ENCODE results near the gene HUS1B. TPM values are rescaled to one million over a fixed set of nuclear protein-coding genes. Genes with fewer than 3 reads are reported as not detected.

The HUS1B gene
- polyA plus RNA-seq, 3 donors: 0.23 to 0.73 TPM; not detected in 1

- intact Hi-C loops (cut with micrococcal nuclease): no loop called here
- Mint-ChIP-seq H3K36me3 (peaks cover 0 to 11% of the 10 kb centered on the region in 2 donors), H3K4me1 (peaks cover 33% of the 10 kb centered on the region), H3K9me3 (peaks cover 0 to 1% (median 0%) of the 10 kb centered on the region in 7 donors), H3K4me3 (no peak overlapping the region), H3K27ac (no peak overlapping the region), H3K27me3 (ENCODE audit: low read depth in 3 of 3) (peaks cover 0 to 1% (median 0%) of the 10 kb centered on the region in 3 donors)
- H3K4me1 ChIP-seq (ENCODE audit: control insufficient read depth in 1 of 2, insufficient read depth in 2 of 2, low read length in 2 of 2): peaks cover 4 to 16% of the 10 kb centered on the region in 2 donors
- H4K20me1 ChIP-seq (ENCODE audit: insufficient read depth, low read length): peaks cover 56% of the 10 kb centered on the region
- no peak for TF ChIP-seq CTCF (IDR thresholded peaks at IDR 0.05)
- peaks cover 53% of the 10 kb centered on the region for H3K79me2 ChIP-seq (ENCODE audit: insufficient read depth, low read length)
- H3K36me3 ChIP-seq (replicated peaks in 1 of 2; ENCODE audit: control insufficient read depth in 1 of 2, insufficient read depth in 2 of 2, low read length in 2 of 2): peaks cover 4 to 27% of the 10 kb centered on the region in 2 donors
- H3K9ac ChIP-seq (ENCODE audit: insufficient read depth, low read length, poor library complexity, severe bottlenecking): no peak overlapping the region
- no peak for DNase-seq
- no peak overlapping the region for H3K27ac ChIP-seq (ENCODE audit: low read depth in 1 of 2, low read length in 2 of 2)
- no peak overlapping the region for H3K4me2 ChIP-seq (replicated peaks; ENCODE audit: extremely low read depth, low read length, poor library complexity, severe bottlenecking)
- no peak overlapping the region for H3K4me3 ChIP-seq (replicated peaks in 1 of 3; ENCODE audit: low read depth in 2 of 3, low read length in 3 of 3)
- H2AFZ ChIP-seq (ENCODE audit: insufficient read depth, low read depth, low read length, poor library complexity, severe bottlenecking): no peak overlapping the region
- 100% methylated on average over 1 of the region's 3 CpGs for WGBS (ENCODE audit: insufficient coverage)
- H3K9me3 ChIP-seq (replicated peaks in 1 of 2; ENCODE audit: control insufficient read depth in 1 of 2, insufficient read depth in 1 of 2, low read length in 2 of 2): no peaks in the 10 kb centered on the region
- no peaks in the 10 kb centered on the region for H3K27me3 ChIP-seq (ENCODE audit: control insufficient read depth in 2 of 2, insufficient read depth in 2 of 2, low read length in 2 of 2)
Measured at GRCh38 chr6:686497-686896, 29.6 kb upstream of the HUS1B start.

GRCh38 chr6:684831-685636, 28.1 kb upstream of the HUS1B start:
- Histone ChIP-seq H3K9me3 (replicated peaks in 1 of 2; ENCODE audit: control insufficient read depth in 1 of 2, insufficient read depth in 1 of 2, low read length in 2 of 2) (no peaks in the 10 kb centered on the region), H4K20me1 (ENCODE audit: insufficient read depth, low read length) (peaks cover 57% of the 10 kb centered on the region), H2AFZ (ENCODE audit: insufficient read depth, low read depth, low read length, poor library complexity, severe bottlenecking) (no peak overlapping the region), H3K27me3 (ENCODE audit: control insufficient read depth in 2 of 2, insufficient read depth in 2 of 2, low read length in 2 of 2) (no peaks in the 10 kb centered on the region), H3K4me2 (replicated peaks; ENCODE audit: extremely low read depth, low read length, poor library complexity, severe bottlenecking) (no peak overlapping the region), H3K4me3 (replicated peaks in 1 of 3; ENCODE audit: low read depth in 2 of 3, low read length in 3 of 3) (no peak overlapping the region), H3K27ac (ENCODE audit: low read depth in 1 of 2, low read length in 2 of 2) (peak overlapping the region in 1 of 2 donors; percentile 50), H3K36me3 (replicated peaks in 1 of 2; ENCODE audit: control insufficient read depth in 1 of 2, insufficient read depth in 2 of 2, low read length in 2 of 2) (peaks cover 4 to 27% of the 10 kb centered on the region in 2 donors), H3K4me1 (ENCODE audit: control insufficient read depth in 1 of 2, insufficient read depth in 2 of 2, low read length in 2 of 2) (peaks cover 0 to 14% of the 10 kb centered on the region in 2 donors), H3K9ac (ENCODE audit: insufficient read depth, low read length, poor library complexity, severe bottlenecking) (no peak overlapping the region), H3K79me2 (ENCODE audit: insufficient read depth, low read length) (peaks cover 56% of the 10 kb centered on the region)
- Mint-ChIP-seq H3K36me3 (peaks cover 2 to 13% of the 10 kb centered on the region in 2 donors), H3K27me3 (ENCODE audit: low read depth in 3 of 3) (peaks cover 0 to 1% (median 0%) of the 10 kb centered on the region in 3 donors), H3K27ac (peak overlapping the region in 6 of 7 donors; percentile 1 to 62 (median 30)), H3K4me3 (no peak overlapping the region), H3K4me1 (peaks cover 25% of the 10 kb centered on the region), H3K9me3 (peaks cover 0 to 1% (median 0%) of the 10 kb centered on the region in 7 donors)
- 41% methylated on average over 4 of the region's 6 CpGs for WGBS (ENCODE audit: insufficient coverage)
- peak in 1 of 3 donors; percentile 41 for DNase-seq
- TF ChIP-seq CTCF (IDR thresholded peaks at IDR 0.05): no peak
- intact Hi-C loops (cut with micrococcal nuclease): no loop called here

Data from CD14-positive monocyte (primary cell).